ENCODE results near the gene FMNL3.
"Not testable (repeated sequence)": the region's sequence is repeated elsewhere in the genome, so short reads cannot be mapped to it uniquely, and the experiment has no call there.

GRCh38 chr12:49738721-49739120 lies 31.5 kb upstream of the FMNL3 start:
- not testable (repeated sequence) for TF ChIP-seq CTCF (IDR thresholded peaks at IDR 0.05; ENCODE audit: insufficient read depth, low read depth, low read length); EZH2 (IDR thresholded peaks at IDR 0.05; ENCODE audit: insufficient read depth, low read length)

Measured in astrocyte (in vitro differentiated cells and primary cell).